Myocyte (in vitro differentiated cells): Measurements from ENCODE around the gene TPCN2. TPM values are rescaled to one million over a fixed set of nuclear protein-coding genes. Genes with fewer than 3 reads are reported as not detected.

Experiments used
- DNase-seq: peaks from one replicate; pipeline ENCODE4 v3.0.0-alpha.2; 2012; ENCODE audit warnings: low read depth
- total RNA-seq: library from RNA; depleted of rRNA; stranded (reverse); fragments of >200 nt; gene quantifications from 2 replicates; pipeline ENCODE4 v1.2.3, GENCODE V29; 2014

TPCN2 gene
- total RNA-seq, 1 donor from 2014 or later, result 1.8 TPM

GRCh38 chr11:69010361-69010891, 38.3 kb upstream of the TPCN2 start:
- DNase-seq, result no peak

GRCh38 chr11:69010964-69011623, 37.6 kb upstream of the TPCN2 start:
- peak; percentile 68 for DNase-seq

GRCh38 chr11:69011624-69012091, 37.1 kb upstream of the TPCN2 start:
- no peak for DNase-seq

- DNase-seq, result no peak
Observed at GRCh38 chr11:69012092-69013008, 36.4 kb upstream of the TPCN2 start.

DNA sequence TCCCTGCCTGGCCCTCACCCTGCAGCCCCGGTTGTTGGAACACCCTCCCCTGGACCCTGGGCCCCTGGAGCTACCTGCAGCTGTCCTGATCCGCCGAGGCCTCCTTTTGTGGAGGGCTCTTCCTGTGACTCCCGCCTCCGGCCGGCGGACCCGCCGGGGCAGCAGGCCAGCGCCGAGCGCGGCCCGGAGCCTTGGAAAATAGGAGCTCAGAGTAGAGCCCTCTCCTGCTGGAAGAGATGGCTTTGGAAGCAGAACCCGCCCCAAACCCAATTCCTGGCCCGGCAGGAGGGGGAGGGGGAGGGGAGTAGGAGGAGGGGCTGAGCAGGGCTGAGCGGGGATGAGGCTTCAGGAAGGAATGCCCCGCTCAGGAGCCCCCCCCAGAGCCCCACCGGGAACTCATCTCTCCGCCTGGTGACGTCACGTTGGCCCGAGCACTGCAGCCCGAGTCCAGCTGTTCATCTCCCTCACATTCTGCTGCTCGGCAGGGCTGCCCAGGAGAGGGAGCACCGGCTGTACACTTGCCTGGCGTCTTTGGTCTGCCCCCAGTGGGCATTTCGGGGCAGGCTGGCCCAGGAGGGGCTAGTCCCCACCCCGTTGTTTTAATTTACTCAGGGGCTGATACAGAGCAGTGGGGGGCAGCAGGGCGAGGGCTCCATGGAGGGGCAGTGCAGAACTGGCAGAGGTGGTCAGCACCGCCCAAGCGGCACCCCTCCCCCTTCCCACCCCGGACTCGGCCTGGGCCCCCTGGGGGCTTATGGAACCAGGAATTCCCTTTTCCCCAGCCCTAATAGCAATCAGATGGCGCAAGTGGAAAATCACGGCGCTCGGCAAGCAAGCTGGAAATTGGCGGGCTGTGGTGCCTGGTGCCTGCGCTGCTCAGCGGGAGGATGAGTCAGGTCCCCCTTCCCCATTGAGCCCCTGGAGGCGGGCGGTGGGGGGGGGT, 35.5 kb upstream of the TPCN2 start, which contains the start of gene MRGPRF:
MRGPRF (minus strand) TSS at position 238 of the 943 bp plus-strand sequence. CDS start 3,345 bp downstream, outside the sequence.
- peak; percentile 40 for DNase-seq

DNA sequence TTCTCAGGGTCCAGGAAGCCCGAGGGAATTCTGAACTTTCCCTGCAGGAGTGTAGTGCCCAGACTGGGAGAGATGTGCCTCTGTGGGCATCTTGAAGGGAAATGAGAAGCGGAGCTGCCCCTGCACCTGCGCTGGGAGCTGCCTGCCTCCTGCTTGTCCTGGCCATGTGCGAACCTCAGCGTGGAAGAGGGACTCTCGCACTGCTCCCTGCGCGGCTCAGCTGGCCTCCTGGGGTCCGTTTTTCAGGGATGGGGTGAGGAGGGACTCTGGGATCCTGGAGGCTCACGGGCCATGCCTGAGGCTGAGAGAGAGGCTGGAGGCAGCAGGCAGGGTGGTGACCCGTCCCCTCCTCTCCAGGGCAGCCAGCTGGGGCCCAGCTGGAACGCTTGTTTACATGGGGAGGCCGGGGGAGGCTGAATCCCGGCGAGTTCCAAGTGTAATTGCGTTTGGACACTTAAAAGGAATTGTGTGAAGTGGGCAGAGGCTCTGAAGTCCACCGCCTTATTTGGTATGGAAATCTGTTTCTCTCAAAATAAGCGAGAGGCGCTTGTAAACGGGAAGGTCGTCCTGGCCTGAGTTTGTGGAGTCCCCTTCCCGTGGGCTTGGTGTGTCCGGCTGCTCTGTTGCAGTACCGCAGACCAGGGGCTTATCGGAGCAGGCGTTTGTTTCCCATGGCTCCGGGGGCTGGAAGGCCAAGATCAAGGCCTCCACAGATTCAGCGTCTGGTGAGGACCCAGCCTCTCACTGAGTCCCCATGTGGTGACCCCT, 34.5 kb upstream of the TPCN2 start:
- DNase-seq, result no peak

DNA sequence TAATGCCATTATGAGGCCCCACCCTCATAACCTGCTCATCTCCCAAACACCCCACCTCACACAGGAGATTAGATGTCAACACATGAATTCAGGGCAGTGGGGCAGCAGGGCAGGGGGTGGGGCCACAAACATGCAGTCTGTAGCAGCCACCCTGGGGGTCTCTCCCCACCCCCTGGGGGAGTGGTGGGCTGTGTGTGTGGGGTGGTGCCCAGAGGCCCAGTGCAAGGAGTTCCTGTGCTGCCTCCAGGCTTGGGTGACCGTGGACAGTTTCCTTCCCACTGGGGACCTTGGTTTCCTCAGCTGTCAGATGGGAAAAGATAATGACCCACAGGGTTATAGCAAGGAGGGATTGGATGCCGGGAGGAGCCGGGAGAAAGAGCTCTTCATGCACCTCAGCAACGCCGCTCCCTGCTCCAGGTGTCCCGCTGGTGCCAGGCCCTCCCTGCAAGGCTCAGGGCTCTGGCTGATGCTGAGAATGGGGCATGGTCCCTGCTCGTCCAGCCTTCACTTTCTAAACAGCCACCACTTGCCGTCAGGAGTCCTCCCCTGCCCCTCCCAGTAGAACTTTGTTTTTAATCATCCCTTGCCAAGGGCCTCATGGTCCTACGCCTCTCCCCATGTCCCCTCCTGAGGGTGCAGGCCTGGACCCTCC, 33.7 kb upstream of the TPCN2 start:
- DNase-seq, result no peak

GRCh38 chr11:69017951-69018350, 30.8 kb upstream of the TPCN2 start:
- no peak for DNase-seq

DNA sequence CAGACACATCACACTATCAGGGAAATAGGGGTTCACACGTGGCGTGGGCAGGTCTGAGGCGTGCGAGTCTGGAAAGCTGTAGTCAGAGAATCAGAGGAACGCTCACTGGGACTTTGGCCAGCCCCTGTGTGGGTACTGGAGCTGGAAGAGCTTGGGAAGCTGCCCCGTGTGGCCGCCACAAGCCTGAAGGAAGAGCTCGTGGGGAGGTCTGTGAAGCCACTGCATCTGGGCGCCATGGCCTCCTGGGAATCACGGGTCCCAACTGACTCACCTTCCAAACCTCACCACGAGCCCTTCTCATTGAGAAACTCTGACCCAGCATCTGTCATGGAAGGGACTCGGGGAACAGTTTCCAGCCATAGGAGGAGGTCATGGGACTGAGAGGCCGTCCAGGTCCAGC, 29.8 kb upstream of the TPCN2 start:
- peak; percentile 49 for DNase-seq

DNA sequence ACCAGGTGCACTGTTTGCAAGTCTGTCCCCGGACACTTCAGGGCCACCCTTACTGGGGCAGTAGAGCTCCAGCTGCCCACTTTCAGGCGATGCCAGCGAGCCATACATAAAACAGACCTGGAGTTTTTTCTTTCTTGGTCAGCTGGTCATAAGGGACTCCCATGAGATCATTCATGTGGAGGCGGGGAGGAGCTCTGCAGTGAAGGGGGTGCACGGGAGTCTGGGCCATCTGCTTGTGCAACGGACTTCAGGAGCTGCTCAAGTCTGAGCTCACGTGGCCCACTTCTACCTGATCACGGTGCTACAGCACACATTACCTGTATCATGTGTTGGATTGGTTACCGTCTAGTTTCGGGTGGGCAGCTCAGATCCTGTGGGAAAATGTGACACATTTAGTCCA, 26.5 kb upstream of the TPCN2 start:
- no peak for DNase-seq

- DNase-seq, result no peak
Observed at GRCh38 chr11:69024509-69024908, 24.2 kb upstream of the TPCN2 start.

DNA sequence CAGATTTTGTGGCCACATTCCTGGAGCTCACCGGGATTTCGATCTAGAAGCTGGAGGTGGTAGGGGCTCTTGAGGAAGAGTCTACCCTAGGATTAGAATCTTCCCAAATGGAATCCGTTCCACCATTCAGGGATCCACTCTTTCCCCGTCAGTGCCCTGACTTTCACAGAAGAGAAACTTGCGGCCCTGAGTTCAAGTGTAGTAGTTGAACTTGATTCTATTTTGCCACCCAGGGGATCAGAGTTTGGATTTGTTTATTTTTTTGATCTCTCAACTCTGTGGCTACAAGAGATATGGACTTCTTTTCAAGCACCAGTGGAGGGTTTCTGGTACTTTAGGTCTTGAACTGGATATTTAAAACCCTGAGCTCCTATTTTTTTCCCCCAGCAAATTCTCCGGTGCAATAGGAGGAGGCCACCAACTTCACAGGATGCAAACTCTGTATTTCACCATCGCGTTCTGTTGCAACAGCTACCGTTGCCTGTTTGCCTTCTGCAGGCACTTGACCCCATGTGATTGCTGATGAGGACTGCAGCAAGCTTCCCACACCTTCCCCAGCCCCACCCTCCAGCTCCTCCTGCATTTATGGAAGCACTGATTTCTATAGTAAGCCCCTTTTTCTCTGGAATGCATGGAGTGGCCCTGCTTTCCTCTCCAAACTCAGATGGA, 20.9 kb upstream of the TPCN2 start:
- no peak for DNase-seq

GRCh38 chr11:69030301-69030700, 18.4 kb upstream of the TPCN2 start:
- DNase-seq, result no peak

- no peak for DNase-seq
Observed at GRCh38 chr11:69032833-69033232, 15.9 kb upstream of the TPCN2 start.

DNA sequence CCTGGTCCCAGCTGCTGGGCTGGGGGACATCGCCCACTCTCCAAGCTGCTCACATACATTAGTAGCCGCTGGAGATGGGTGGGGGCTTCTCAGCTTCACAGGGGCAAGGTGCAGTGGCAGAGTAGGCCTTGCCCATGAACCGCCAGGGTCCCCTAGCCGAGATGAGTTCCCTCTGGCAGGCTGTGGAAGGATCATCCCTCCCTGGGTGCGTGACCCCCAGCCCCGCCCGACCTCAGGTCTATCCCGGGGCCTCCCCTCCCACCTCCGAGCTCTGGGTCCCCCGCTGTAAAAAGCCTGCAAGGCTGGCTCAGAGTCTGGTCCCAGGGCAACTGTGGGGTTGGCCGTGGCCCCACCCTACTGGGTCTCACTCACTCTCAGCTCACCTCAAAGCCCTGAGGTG, 15.3 kb upstream of the TPCN2 start:
- no peak for DNase-seq

DNA sequence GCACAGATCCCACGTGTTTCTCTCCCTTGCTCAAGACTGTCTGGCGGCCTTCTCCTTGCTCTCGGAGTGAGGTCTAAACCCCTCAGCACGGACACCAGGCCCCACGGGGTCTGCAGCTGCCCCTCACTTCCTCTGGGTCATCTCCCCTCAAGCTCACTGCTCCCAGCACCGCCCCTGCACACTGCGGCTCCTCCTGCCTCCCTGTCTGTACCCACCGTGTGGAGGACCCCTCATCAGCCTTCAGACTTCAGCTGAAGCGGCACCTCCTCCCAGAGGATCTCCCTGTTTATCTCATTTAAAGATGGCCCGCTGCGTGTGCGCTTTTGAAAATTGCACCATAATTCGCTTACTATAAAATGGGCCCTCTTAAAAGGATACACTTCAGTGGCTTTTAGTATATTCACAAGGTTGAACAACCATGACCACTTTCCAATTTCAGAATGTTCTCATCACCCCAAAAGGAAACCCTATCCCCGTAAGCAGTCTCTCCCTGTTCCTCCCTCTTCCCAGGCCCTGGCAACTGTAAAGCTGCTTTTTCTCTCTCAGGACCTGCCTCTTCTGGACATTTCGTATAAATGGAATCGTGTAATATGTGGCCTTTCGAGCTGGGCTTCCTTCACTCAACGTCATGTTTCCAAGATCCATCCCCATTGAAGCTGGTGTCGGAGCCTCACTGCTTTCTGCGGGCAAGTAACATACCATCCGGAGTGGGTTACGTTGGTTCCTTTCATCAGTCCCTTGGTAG, 14.4 kb upstream of the TPCN2 start:
- no peak for DNase-seq

DNA sequence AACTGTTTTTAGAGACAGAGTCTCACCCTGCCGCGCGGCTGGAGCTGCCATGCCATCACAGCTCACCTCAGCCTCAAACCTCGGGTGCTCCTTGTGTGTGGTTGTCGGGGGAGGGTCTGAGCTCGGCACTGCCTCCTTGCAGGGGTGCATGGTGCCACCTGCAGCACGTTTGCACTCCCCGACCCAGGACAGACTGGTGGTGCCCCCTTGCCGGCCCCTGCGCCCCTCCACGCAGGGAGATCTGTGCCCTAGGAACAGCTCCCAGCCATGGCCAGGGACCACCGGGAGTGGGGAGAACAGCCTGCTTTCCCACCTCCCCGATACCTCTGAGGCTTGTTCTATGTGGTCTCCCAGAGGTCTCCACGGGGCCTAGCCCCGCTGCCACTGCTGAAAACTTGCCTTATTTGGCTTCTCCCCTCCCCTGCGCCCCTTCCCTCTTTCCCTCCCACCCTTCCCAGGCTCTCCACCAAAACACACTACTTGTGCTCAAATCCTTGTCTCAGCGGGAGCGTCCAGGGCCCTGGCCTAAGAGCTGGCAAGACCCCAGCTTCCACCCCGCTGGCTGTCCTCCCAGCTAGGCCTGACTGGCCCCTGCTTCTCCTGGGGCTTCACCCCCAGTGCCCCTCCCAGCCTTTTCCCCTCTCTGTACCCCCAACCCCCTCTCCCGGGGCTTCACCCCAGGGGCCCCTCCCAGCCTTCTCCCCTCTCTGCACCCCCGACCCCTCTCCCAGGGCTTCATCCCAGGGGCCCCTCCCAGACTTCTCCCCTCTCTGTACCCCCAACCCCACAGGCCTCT, 13.4 kb upstream of the TPCN2 start:
- DNase-seq, result no peak

DNA sequence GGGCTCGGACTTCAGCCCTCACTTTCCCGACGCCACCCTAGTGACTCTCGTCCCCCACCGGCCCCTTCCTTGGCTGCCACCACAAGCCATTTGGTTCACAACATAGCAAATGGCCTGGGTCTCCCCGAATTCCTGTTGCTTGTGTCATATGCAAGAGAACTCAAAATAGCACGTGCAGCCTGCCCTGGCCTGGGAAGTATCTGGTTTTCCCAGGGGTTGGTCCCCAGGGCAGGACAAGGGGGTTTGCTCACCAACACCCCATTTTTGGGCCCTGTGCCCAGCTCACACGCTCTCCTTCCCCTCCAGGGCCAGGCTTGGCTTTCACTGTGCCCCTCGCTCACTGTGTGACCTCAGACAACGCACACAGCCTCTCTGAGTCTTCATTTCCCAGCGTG, 12.8 kb upstream of the TPCN2 start:
- DNase-seq, result peak; percentile 82
